ENCODE results near the gene SORCS2. TPM values are rescaled to one million over a fixed set of nuclear protein-coding genes. Genes with fewer than 3 reads are reported as not detected.

The SORCS2 gene
- total and polyA plus RNA-seq, 3 donors from 2014 or later = 2.7 to 4.6 (median 2.9) TPM

DNA sequence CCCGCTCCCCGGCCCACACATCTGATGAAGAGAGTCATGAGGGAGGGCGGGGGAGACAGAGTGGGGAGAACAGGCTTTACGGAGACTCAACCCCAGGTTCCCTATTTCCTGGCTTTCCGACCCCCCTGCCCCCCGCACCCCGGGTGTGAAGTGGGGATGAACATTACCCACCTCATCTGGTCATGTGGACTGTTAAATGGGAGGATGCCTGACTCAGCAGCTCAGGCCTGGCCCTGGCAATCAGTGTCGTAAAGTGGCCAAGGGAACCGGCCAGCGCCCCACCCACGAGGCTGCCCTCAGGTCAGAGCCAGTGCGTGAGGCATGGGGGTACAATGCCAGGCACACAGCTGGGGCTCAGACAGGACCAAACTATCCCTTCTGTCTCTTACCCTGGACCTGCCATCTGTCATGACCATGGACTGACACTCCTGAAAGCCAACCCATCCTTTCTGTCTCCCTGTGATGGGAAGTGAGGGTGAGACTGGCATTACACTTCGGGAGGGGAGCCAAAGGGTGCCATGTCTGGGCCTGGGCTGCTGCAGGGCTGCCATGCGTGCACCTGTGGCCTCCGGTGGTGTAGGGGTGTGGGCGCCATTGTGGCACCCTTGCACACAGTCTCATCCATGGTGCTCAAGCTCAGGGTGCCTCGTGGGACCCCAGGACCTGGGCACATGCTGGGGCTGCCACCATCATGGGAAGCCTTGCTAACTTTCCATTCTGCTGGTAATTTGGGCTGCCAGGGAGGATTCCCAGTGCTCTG lies 348.5 kb downstream of the SORCS2 start:
- Histone ChIP-seq H3K36me3 (ENCODE audit: low read depth, missing control alignments) (no peaks in the 10 kb centered on the region), H3K4me3 (no peak overlapping the region), H3K27ac (no peak overlapping the region), H3K4me1 (peaks cover 12% of the 10 kb centered on the region), H3K9me3 (no peaks in the 10 kb centered on the region), H3K27me3 (no peaks in the 10 kb centered on the region)
- intact Hi-C loops (cut with DNase I; ENCODE audit: low total_unique reads) = no loop called here
- WGBS, 2 donors = 60 to 79% methylated on average over 1 to 17 of the region's 17 CpGs
- TF ChIP-seq CTCF (IDR thresholded peaks at IDR 0.05) (no peak), POLR2A (IDR thresholded peaks at IDR 0.05) (no peak)
- DNase-seq = no peak

DNA sequence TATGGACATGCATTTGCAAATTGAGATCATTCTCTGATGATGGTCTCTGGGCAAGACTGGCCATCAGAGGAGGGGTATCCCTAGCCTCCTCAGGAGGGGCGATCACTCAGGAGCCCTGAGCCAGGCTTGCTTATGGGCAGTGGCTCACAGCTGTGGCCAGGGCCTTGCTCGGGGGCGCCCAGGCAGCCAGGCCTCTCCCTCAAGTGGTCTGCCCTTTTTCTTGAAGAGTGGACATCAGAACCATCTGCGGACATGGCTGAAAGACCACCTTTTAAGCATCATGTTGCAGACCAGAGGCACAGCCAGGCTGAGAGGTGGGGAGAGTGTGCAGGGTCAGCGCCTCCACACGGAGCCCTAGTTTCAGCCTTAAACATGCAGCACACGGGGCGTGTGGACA lies 349.1 kb downstream of the SORCS2 start:
- H3K9me3 ChIP-seq = no peaks in the 10 kb centered on the region
- peaks cover 12% of the 10 kb centered on the region for H3K4me1 ChIP-seq
- no peak overlapping the region for H3K27ac ChIP-seq
- no peak overlapping the region for H3K4me3 ChIP-seq
- H3K27me3 ChIP-seq = no peaks in the 10 kb centered on the region
- intact Hi-C loops (cut with DNase I; ENCODE audit: low total_unique reads) = no loop called here
- WGBS, 2 donors = 92 to 98% methylated on average over 5 to 8 of the region's 8 CpGs
- H3K36me3 ChIP-seq (ENCODE audit: low read depth, missing control alignments) = no peaks in the 10 kb centered on the region
- TF ChIP-seq CTCF (IDR thresholded peaks at IDR 0.05) (no peak), POLR2A (IDR thresholded peaks at IDR 0.05) (no peak)
- DNase-seq = no peak

GRCh38 chr4:7542781-7543180 lies 350.4 kb downstream of the SORCS2 start:
- intact Hi-C loops (cut with DNase I; ENCODE audit: low total_unique reads) = no loop called here
- no peaks in the 10 kb centered on the region for H3K36me3 ChIP-seq (ENCODE audit: low read depth, missing control alignments)
- 96 to 100% methylated on average over 4 of the region's 4 CpGs for WGBS, 2 donors

GRCh38 chr4:7546152-7546808 lies 353.9 kb downstream of the SORCS2 start:
- intact Hi-C loops (cut with DNase I; ENCODE audit: low total_unique reads) = no loop called here
- Histone ChIP-seq H3K36me3 (ENCODE audit: low read depth, missing control alignments) (no peaks in the 10 kb centered on the region), H3K4me3 (no peak overlapping the region), H3K27ac (no peak overlapping the region), H3K9me3 (no peaks in the 10 kb centered on the region), H3K4me1 (peaks cover 9% of the 10 kb centered on the region), H3K27me3 (no peaks in the 10 kb centered on the region)
- no peak for DNase-seq
- 61 to 75% methylated on average over 11 to 18 of the region's 18 CpGs for WGBS, 2 donors
- TF ChIP-seq POLR2A (IDR thresholded peaks at IDR 0.05) = no peak
- no peak for TF ChIP-seq CTCF (IDR thresholded peaks at IDR 0.05)

More at GRCh38 chr4:7542781-7543180, 350.4 kb downstream of the SORCS2 start:
- TF ChIP-seq POLR2A (IDR thresholded peaks at IDR 0.05) (no peak), CTCF (IDR thresholded peaks at IDR 0.05) (no peak)
- Histone ChIP-seq H3K27me3 (no peaks in the 10 kb centered on the region), H3K4me3 (no peak overlapping the region), H3K9me3 (no peaks in the 10 kb centered on the region), H3K4me1 (peaks cover 21% of the 10 kb centered on the region), H3K27ac (no peak overlapping the region)
- DNase-seq = no peak
